ENCODE data around the gene ANKRD60.

ANKRD60 gene

DNA sequence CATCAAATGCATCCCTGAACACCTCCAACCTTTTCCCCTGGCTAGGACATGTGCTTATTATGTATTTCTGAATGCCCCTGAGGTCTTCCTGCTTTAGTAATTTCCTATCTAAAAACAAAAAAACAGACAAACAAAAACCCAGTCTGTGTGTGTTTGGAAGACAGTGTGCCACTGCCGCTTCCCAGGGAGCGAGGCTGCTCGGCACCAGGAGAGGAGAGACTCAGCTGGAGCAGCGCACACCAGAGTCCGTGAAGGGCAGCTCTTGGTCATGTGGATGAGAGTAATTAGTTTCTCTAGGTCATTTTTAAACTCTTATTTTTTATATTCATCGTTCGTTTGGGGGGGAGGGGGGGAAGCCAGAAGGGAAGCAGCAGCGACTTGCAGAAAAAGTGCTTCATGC is 10.0 kb upstream of the ANKRD60 start:
- TF ChIP-seq PAX5 (IDR thresholded peaks at IDR 0.05; ENCODE audit: insufficient read depth, low read length, severe bottlenecking) (no peak), POLR2AphosphoS5 (IDR thresholded peaks at IDR 0.05; ENCODE audit: low read depth, low read length) (no peak), TAF1 (IDR thresholded peaks at IDR 0.05; ENCODE audit: low read depth, low read length) (no peak), POLR2A (IDR thresholded peaks at IDR 0.05; ENCODE audit: low read depth, low read length) (no peak), POU2F2 (IDR thresholded peaks at IDR 0.05; ENCODE audit: low read depth, low read length) (no peak), SPI1 (IDR thresholded peaks at IDR 0.05; ENCODE audit: low read depth, low read length) (no peak)
- no peak for DNase-seq (ENCODE audit: insufficient read length, low spot score)
- FAIRE-seq, result no peak

DNA sequence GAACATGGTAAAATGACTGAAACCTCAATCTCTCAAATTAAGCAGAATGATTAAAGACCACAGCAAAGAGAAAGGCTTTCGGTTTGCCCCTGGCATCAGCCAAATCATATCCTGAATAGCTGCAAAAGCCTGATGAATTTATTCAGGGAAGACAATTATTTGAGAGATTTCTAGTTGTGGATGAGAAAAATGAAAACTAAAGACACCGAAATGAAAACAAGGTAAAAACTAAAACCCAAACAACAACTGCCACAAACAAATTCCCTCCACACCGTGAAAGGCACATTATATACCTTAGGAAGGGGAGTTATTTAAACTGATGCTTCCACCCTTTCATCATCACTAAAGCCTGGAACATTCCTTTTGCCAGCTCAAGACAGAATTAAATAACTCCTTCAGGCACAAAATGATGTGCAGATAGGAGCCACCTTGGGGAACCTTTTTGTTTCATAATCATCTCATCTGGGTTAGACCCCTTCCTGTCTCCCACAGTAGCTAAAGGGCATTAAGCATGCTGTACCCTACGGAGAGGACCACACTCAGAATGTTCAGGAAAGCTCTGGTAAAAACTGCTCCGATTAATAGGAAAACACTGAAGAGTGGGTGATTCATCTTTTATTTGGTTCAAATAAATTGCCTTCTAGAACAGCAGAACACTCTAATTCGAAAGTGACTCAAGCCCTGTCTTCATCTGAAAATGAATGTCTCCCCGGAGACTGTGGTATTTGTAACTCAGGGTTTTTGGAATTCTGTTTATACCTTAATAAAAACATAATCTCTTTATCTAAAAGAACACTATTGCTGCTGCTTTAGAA is 9.1 kb upstream of the ANKRD60 start:
- TF ChIP-seq POLR2AphosphoS5 (IDR thresholded peaks at IDR 0.05; ENCODE audit: low read depth, low read length) (no peak), PAX5 (IDR thresholded peaks at IDR 0.05; ENCODE audit: insufficient read depth, low read length, severe bottlenecking) (no peak), POLR2A (IDR thresholded peaks at IDR 0.05; ENCODE audit: low read depth, low read length) (no peak), POU2F2 (IDR thresholded peaks at IDR 0.05; ENCODE audit: low read depth, low read length) (no peak), SPI1 (IDR thresholded peaks at IDR 0.05; ENCODE audit: low read depth, low read length) (no peak), TAF1 (IDR thresholded peaks at IDR 0.05; ENCODE audit: low read depth, low read length) (no peak)
- no peak for DNase-seq (ENCODE audit: insufficient read length, low spot score)
- FAIRE-seq, result no peak

DNA sequence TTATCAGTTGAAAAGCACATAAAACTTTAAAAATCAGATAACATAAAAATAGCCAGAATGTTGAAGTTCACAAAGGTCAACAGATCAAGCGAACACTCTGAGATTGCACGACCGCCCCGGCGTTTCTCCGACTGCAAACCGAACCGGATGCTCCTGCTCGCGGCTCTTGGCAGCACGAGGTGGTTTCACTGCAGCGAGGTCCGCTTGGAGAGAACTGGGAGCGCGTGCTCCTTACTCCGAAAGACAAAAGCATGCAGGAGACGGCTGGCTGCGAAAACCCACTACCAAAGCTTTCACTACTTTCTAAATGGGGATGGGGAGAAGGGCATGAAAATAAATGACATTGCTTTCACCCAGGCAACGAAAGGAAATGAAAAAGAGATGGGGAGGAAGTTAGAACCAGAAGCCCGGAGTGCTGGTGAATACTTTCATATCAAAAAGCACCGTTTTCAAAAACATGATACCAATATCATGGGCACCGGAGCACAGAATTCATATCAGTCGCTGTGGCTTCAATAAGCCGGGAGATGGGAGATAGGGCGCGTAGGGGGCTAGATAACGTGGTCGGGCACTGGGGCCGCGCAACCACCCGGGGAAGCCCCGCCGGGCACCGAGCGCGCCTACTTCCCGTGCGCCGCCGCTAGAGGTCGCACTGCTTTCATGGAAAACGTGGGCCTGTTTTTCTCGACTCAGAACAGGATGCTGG is 8.3 kb upstream of the ANKRD60 start:
- peak; percentile 63 for DNase-seq (ENCODE audit: insufficient read length, low spot score)
- TF ChIP-seq POLR2AphosphoS5 (IDR thresholded peaks at IDR 0.05; ENCODE audit: low read depth, low read length) (no peak), SPI1 (IDR thresholded peaks at IDR 0.05; ENCODE audit: low read depth, low read length) (peak; percentile 16; the same call in 1 of the 2 replicates), POLR2A (IDR thresholded peaks at IDR 0.05; ENCODE audit: low read depth, low read length) (no peak; the same call in 1 of the 2 replicates), POU2F2 (IDR thresholded peaks at IDR 0.05; ENCODE audit: low read depth, low read length) (no peak), TAF1 (IDR thresholded peaks at IDR 0.05; ENCODE audit: low read depth, low read length) (0 out of 2 replicates have a peak, but pooled peaks have one; percentile 23), PAX5 (IDR thresholded peaks at IDR 0.05; ENCODE audit: insufficient read depth, low read length, severe bottlenecking) (peak; percentile 17)
- FAIRE-seq, result peak; percentile 71

DNA sequence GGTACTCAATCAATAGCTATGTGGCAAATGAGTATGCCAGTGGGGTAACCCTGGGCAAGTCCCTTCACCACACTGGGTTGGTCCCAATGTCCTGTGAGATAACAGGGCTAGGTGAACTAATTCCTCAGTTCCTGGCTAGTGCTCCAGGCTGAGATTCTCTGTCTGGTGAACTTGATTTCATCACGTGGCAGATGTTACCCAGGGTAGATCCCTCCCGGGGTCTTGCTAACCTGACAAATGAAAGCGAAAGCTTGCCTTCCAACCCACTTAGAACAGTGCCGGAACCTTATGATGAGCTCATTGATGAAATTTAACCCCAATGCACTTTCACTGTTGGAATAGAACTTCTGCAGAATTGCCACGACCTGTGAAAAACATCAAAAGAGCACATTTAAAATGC is 6.6 kb upstream of the ANKRD60 start:
- TF ChIP-seq PAX5 (IDR thresholded peaks at IDR 0.05; ENCODE audit: insufficient read depth, low read length, severe bottlenecking), result no peak
- TF ChIP-seq POLR2A (IDR thresholded peaks at IDR 0.05; ENCODE audit: low read depth, low read length), result no peak
- TF ChIP-seq SPI1 (IDR thresholded peaks at IDR 0.05; ENCODE audit: low read depth, low read length), result no peak
- TF ChIP-seq POLR2AphosphoS5 (IDR thresholded peaks at IDR 0.05; ENCODE audit: low read depth, low read length), result no peak
- TF ChIP-seq POU2F2 (IDR thresholded peaks at IDR 0.05; ENCODE audit: low read depth, low read length), result no peak
- TF ChIP-seq TAF1 (IDR thresholded peaks at IDR 0.05; ENCODE audit: low read depth, low read length), result no peak
- FAIRE-seq (no peak), DNase-seq (ENCODE audit: insufficient read length, low spot score) (no peak)

DNA sequence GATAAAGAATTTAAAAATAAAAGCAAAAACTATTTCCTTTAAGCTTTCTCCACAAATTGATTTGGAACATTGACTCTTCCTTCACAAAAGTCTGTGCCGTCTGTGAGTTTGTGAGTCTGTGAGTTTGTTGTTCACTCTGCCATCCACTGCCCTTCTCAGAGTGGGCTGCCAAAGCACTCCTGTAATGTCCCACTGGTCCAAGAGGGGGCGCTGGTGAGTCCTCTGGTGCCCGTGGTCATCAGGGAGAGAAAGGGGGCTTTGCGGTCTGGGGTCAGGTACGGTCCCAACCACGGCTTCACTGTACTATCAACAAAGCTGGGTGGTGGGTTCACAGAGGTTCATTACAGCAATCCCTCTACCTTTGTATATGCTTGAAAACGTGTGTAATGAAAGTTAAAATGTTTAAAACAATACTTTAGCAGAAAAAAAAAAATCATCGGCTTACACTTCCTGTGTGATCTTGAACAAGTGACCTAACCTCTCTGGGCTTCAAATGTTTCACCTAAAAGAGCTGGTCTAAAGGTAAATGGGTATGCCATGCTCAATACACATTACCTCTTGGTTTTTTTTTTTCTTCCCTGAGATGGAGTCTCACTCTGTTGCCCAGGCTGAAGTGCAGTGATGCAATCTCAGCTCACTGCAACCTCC is 5.6 kb upstream of the ANKRD60 start:
- DNase-seq (ENCODE audit: insufficient read length, low spot score), result no peak
- FAIRE-seq, result no peak
- no peak for TF ChIP-seq SPI1 (IDR thresholded peaks at IDR 0.05; ENCODE audit: low read depth, low read length)
- TF ChIP-seq POU2F2 (IDR thresholded peaks at IDR 0.05; ENCODE audit: low read depth, low read length), result no peak
- TF ChIP-seq PAX5 (IDR thresholded peaks at IDR 0.05; ENCODE audit: insufficient read depth, low read length, severe bottlenecking), result no peak
- TF ChIP-seq TAF1 (IDR thresholded peaks at IDR 0.05; ENCODE audit: low read depth, low read length), result no peak
- no peak for TF ChIP-seq POLR2A (IDR thresholded peaks at IDR 0.05; ENCODE audit: low read depth, low read length)
- no peak for TF ChIP-seq POLR2AphosphoS5 (IDR thresholded peaks at IDR 0.05; ENCODE audit: low read depth, low read length)

DNA sequence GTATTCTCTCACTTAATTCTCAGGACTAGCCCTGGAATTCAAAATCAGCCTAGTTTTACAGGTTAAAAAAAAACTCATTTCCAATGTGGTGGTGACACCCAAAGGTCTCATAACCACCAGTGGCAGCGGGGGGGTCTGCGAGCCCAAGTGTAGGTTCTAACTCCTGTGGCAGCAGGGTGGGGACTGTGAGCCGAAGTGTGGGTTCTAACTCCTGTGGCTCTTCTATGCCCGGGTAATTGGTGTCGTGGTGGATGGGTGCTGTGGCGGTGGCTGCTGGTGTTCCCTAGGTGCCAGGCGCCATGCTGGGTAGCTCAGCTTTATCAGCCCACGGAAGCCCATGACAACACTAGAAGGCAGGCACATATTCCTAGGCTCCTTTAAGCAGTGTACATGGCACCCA is 4.9 kb upstream of the ANKRD60 start:
- no peak for TF ChIP-seq POLR2AphosphoS5 (IDR thresholded peaks at IDR 0.05; ENCODE audit: low read depth, low read length)
- no peak for TF ChIP-seq TAF1 (IDR thresholded peaks at IDR 0.05; ENCODE audit: low read depth, low read length)
- no peak for TF ChIP-seq POLR2A (IDR thresholded peaks at IDR 0.05; ENCODE audit: low read depth, low read length)
- TF ChIP-seq SPI1 (IDR thresholded peaks at IDR 0.05; ENCODE audit: low read depth, low read length), result no peak
- no peak for TF ChIP-seq POU2F2 (IDR thresholded peaks at IDR 0.05; ENCODE audit: low read depth, low read length)
- TF ChIP-seq PAX5 (IDR thresholded peaks at IDR 0.05; ENCODE audit: insufficient read depth, low read length, severe bottlenecking), result no peak
- FAIRE-seq, result no peak

DNA sequence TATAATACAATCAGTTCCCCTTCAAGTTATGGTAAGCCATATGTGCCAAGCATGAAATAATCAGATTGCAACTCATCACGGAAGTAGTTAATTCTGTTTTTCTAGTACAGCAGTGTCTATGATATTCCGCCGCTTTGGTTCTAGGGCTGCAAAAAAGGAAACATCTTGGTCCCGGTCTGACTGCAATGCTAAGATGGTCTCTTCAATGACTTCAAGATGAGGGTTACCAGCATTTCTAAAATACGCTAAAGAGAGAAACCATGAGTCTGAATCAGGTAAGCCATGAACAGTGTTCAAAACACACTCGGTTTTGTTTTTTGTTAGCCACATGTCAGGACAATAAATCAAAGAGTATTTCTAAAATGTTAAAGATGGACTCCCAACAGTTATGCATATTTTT is 3.2 kb upstream of the ANKRD60 start:
- no peak for FAIRE-seq
- DNase-seq (ENCODE audit: insufficient read length, low spot score), result no peak
- TF ChIP-seq SPI1 (IDR thresholded peaks at IDR 0.05; ENCODE audit: low read depth, low read length) (no peak), POLR2AphosphoS5 (IDR thresholded peaks at IDR 0.05; ENCODE audit: low read depth, low read length) (no peak), PAX5 (IDR thresholded peaks at IDR 0.05; ENCODE audit: insufficient read depth, low read length, severe bottlenecking) (no peak), POU2F2 (IDR thresholded peaks at IDR 0.05; ENCODE audit: low read depth, low read length) (no peak), POLR2A (IDR thresholded peaks at IDR 0.05; ENCODE audit: low read depth, low read length) (no peak), TAF1 (IDR thresholded peaks at IDR 0.05; ENCODE audit: low read depth, low read length) (no peak)

More for the DNA sequence above, 4.9 kb upstream of the ANKRD60 start:
- no peak for DNase-seq (ENCODE audit: insufficient read length, low spot score)

DNA sequence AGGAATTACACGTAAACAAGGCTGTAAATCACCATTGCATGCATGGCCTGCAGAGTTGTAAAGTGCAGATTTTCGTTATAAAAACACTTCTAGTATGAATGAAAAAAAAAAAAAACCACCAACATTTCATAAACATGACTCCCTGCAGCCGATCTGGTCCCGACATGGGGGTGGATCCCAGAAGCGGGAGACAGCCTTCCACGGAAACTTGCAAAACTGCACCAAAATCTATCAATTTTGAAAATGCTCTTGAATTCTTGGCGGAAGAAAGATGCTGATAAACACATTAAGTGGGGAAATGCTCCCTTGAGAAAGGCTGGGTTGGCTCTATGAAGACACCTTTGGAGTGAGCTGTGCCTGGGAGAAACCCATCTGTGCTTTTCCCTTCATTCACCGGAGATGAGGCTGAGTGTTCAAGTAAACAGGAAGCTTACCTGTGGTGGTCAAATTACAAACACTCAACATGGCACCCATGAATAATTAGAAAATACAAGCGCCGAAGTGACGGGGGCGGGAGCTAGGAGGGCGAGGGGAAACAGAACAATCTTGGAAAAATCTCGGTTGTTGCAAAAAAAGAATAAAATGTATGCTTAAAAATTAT is 845 bp upstream of the ANKRD60 start:
- FAIRE-seq, result no peak
- no peak for TF ChIP-seq POLR2A (IDR thresholded peaks at IDR 0.05; ENCODE audit: low read depth, low read length)
- DNase-seq (ENCODE audit: insufficient read length, low spot score), result no peak

DNA sequence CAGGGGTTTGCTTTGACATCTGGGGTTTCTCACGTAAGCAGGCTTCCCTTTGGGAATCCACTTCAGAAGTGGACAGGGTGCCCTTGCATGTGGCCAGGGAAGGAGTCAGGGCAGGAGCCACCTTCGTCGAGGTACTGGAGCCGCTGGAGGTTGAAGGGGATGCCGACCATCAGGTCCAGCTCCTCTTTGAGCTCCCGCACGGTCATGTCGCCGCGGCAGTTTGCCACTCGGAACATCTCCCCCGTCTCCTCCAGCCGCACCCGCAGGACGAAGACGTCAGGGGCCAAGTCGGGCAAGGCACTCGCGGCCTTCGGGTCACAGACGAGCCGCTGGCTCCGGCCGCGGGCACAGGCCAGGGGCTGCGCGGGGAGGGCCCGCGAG is 360 bp downstream of the ANKRD60 start:
- peak; percentile 21 for DNase-seq (ENCODE audit: insufficient read length, low spot score)
- FAIRE-seq, result no peak
- TF ChIP-seq PAX5 (IDR thresholded peaks at IDR 0.05; ENCODE audit: insufficient read depth, low read length, severe bottlenecking) (no peak), POLR2A (IDR thresholded peaks at IDR 0.05; ENCODE audit: low read depth, low read length) (no peak), POLR2AphosphoS5 (IDR thresholded peaks at IDR 0.05; ENCODE audit: low read depth, low read length) (no peak), TAF1 (IDR thresholded peaks at IDR 0.05; ENCODE audit: low read depth, low read length) (no peak), POU2F2 (IDR thresholded peaks at IDR 0.05; ENCODE audit: low read depth, low read length) (no peak), SPI1 (IDR thresholded peaks at IDR 0.05; ENCODE audit: low read depth, low read length) (no peak)
